ENCODE measurements around the gene POPDC2.

GRCh38 chr3:119599558-119600174 is 60.7 kb downstream of the POPDC2 start:
- TF ChIP-seq EZH2 (IDR thresholded peaks at IDR 0.05) (no peak), POLR2AphosphoS5 (IDR thresholded peaks at IDR 0.05; ENCODE audit: borderline replicate concordance, low read depth, low read length) (no peak)

All from SK-N-MC (cell line).